Brain microvascular endothelial cell (primary cell): Measurements from ENCODE around the gene DBI.
"Not testable (repeated sequence)": the region's sequence is repeated elsewhere in the genome, so short reads cannot be mapped to it uniquely, and the experiment has no call there.

Experiments used
- DNase-seq: peaks from one replicate; pipeline ENCODE4 v3.0.0-alpha.2; 2020
- H3K27ac ChIP-seq: fragments of 250-450 bp; sonication (Bioruptor Pico); 2 replicates; pipeline ENCODE4 v1.5.1; 2020; ENCODE audit warnings: mild to moderate bottlenecking, moderate library complexity
- H3K27me3 ChIP-seq: fragments of 250-450 bp; sonication (Bioruptor Pico); replicated peaks from 2 replicates; pipeline ENCODE4 v1.5.1; 2020; ENCODE audit warnings: mild to moderate bottlenecking
- H3K36me3 ChIP-seq: fragments of 250-450 bp; sonication (Bioruptor Pico); replicated peaks from 2 replicates; pipeline ENCODE4 v1.5.1; 2020; ENCODE audit warnings: mild to moderate bottlenecking
- H3K4me3 ChIP-seq: 2 replicates; pipeline ENCODE4 v1.5.1; 2011; ENCODE audit warnings: low read depth, mild to moderate bottlenecking, control low read depth, low read length, moderate library complexity
- in situ Hi-C: cut with HindIII; loops from 2 replicates; pipeline ENCODE4 v1.10.0; 2017; ENCODE audit warnings: low sequenced_read_pairs, low pct_ligation_motif_present
- TF ChIP-seq, protein P1 (sequence below): IDR thresholded peaks from 2 replicates; pipeline ENCODE4 v1.5.1; 2011; ENCODE audit warnings: low read depth, mild to moderate bottlenecking, moderate library complexity, low read length, control low read depth, inconsistent platforms; ENCODE audit errors: missing control alignments

DBI gene

DNA sequence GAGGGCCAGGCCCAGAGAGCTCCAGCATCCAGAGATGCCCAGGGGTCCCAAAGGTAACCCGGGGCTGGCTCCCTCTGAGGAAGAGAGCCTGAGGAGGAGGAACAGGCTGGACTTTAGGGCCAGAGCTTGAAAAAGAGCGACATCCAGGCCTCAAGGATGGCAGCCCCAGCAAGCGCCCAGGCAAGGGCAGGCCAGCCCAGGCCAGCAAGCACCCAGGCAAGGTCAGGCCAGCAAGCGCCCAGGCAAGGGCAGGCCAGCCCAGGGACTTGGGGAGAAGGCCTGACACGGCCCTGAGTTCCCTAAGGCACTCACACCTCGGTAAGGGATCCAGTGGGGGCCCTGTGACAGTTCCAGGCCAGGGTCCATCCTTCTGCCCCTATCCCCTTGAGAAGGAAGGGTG lies 30.4 kb downstream of the DBI start:
- Histone ChIP-seq H3K27ac (no peak overlapping the region), H3K4me3 (no peak overlapping the region), H3K27me3 (no peaks in the 10 kb centered on the region), H3K36me3 (no peaks in the 10 kb centered on the region)
- no peak for DNase-seq
- in situ Hi-C loops = no loop called here
- TF ChIP-seq, protein P1, sequence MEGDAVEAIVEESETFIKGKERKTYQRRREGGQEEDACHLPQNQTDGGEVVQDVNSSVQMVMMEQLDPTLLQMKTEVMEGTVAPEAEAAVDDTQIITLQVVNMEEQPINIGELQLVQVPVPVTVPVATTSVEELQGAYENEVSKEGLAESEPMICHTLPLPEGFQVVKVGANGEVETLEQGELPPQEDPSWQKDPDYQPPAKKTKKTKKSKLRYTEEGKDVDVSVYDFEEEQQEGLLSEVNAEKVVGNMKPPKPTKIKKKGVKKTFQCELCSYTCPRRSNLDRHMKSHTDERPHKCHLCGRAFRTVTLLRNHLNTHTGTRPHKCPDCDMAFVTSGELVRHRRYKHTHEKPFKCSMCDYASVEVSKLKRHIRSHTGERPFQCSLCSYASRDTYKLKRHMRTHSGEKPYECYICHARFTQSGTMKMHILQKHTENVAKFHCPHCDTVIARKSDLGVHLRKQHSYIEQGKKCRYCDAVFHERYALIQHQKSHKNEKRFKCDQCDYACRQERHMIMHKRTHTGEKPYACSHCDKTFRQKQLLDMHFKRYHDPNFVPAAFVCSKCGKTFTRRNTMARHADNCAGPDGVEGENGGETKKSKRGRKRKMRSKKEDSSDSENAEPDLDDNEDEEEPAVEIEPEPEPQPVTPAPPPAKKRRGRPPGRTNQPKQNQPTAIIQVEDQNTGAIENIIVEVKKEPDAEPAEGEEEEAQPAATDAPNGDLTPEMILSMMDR = no peak

DNA sequence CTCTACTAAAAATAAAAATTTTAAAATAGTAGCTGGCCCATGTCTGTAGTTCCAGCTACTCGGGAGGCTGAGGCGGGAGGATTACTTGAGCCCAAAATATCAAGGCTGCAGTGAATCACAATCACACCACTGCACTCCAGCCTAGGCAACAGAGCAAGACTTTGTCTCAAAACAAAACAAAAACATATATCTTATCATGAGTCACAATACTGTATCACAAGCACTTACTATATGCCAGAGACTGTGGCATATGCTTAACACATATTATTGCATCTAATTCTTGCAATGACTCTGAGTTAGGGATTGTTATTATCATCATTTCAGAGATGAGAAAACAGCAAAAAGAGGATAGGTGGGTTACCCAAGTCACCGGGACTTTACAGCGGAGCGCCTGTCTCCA lies 35.3 kb downstream of the DBI start:
- no peak for DNase-seq
- H3K27ac ChIP-seq = no peak overlapping the region
- TF ChIP-seq, protein P1 = no peak
- no peak overlapping the region for H3K4me3 ChIP-seq
- no peaks in the 10 kb centered on the region for H3K27me3 ChIP-seq
- in situ Hi-C loops = loop anchor here (10.0 kb wide), 1 partner anchor 73 kb away; no protein-coding TSS in a partner anchor
- H3K36me3 ChIP-seq = no peaks in the 10 kb centered on the region

DNA sequence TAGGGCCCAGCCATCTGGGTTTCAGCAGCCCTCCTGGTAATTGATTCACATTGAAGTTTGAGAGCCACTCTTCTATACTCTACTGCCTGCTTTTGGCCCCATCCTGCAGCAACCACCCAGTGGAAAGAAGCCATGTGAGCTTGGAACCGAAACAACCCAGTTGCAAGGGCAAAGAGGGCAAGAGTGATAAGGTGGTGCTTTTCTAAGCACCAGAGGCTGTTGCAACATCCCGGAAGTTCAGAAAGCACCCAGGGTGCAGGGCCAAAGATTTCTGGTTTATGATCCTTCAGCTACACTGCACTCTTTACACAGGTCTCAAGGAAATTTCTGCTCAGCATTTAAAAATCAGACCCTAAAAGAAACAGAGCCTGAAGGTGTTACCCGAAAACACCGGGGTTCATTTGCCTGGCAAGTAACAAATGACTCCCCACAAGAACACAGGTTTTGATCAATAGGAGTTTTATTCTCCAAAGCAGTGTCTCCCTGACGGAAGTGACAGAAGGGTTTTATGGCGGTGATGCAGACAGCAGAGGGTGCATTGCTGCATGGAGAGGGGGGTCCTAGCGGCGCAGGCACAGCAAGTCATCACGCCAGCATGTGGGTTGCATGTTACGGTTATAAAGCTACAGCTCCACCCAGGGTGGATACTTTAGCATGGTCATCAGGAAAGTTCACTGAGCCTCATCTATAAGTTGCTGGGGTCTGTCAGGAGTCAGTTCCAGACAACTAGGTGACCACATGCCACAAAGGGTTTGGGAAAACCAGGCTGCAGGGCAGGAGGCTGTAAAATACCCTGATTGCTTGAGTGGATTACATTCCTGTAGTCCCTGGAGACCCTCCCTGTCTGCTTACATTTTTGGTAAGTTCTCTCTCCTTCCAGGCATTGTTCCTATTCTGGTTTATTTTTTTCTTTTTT lies 36.1 kb downstream of the DBI start:
- TF ChIP-seq, protein P1 = no peak
- in situ Hi-C loops = loop anchor here (10.0 kb wide), 1 partner anchor 72 kb away; no protein-coding TSS in a partner anchor
- Histone ChIP-seq H3K36me3 (no peaks in the 10 kb centered on the region), H3K27me3 (no peaks in the 10 kb centered on the region), H3K27ac (no peak overlapping the region), H3K4me3 (no peak overlapping the region)
- DNase-seq = no peak

DNA sequence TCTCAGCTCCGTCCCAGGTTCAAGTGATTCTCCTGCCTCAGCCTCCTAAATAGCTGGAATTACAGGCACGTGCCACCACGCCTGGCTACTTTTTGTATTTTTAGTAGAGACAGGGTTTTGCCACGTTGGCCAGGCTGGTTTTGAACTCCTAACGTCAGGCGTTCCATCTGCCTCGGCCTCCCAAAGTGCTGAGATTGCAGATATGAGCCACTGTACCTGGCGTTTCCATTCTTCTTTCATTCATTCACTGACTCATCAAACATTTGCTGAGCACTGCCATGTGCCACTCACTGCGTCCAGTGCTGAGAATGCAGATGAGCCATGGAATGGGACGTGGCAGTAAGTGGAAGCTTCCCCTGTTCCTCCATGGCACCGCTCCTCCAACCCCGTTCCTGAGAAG lies 36.8 kb downstream of the DBI start:
- H3K27ac ChIP-seq, H3K36me3 ChIP-seq, H3K4me3 ChIP-seq, H3K27me3 ChIP-seq, DNase-seq: not testable (repeated sequence)
- in situ Hi-C loops = loop anchor here (10.0 kb wide), 1 partner anchor 71 kb away; no protein-coding TSS in a partner anchor

DNA sequence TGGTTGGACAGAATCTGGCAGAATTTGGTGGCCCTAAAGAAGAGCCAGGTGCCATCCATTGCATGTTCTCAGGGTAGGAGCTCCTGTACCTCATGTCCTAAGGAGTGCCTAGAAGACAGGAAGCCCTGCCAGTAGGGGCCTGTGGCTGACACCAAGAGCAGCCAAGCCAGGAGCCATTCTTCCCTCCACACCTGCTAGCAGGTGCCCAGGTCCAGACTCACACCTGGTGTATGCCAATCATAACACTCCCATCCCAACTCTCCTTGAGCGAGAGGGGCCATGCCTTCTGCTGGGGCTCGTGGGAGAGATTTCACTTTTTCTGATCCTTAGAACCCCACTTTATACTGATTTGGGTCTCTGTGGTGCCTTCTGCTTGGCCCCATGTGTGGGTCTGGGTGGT lies 38.4 kb downstream of the DBI start:
- TF ChIP-seq, protein P1 = no peak
- H3K36me3 ChIP-seq = no peaks in the 10 kb centered on the region
- H3K4me3 ChIP-seq = no peak overlapping the region
- no peaks in the 10 kb centered on the region for H3K27me3 ChIP-seq
- no peak overlapping the region for H3K27ac ChIP-seq
- DNase-seq = no peak
- in situ Hi-C loops = loop anchor here (10.0 kb wide), 1 partner anchor 70 kb away; no protein-coding TSS in a partner anchor

DNA sequence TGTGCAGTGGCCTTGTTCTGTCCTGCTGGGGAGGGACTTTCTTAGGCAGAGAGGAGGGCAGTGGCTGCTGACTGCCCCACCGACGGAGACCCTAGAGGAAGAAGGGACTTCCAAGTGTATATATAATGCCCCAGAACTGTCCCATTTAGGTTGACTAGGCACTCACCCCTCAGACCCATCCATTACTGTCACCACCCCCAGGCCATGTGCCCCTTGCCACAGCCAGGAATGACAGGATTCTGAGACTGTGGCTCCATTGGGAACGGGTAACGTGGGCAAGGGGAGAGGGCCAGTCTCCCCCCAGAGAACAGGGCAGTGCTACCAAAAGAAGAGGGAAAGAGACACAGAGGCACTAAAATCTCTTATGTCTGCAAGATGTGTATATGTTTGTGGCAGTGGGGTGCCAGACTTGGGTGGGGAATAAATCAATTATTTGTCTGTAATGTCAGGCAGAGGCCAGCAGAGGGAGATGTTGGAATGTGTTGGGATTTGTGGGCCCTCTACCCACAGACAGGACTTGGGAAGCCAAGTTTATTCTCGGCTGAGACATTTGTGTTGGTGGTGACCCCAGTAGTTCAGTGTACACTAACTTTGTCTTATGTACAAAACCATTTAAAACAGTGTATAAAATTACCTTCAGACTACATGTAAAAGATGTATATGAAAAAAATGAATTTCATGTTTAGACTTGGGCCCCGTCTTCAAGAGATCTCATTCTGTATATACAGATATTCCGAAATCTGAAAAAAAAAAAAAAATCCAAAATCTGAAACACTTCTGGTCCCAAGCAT lies 40.8 kb downstream of the DBI start:
- no peak overlapping the region for H3K4me3 ChIP-seq
- peak; percentile 46 for DNase-seq
- no peak overlapping the region for H3K27ac ChIP-seq
- TF ChIP-seq, protein P1 = peak; percentile 82
- in situ Hi-C loops = loop anchor here (10.0 kb wide), 1 partner anchor 67 kb away; no protein-coding TSS in a partner anchor
- H3K27me3 ChIP-seq = no peaks in the 10 kb centered on the region
- no peaks in the 10 kb centered on the region for H3K36me3 ChIP-seq
